ENCODE data around the gene PARS2. TPM values are rescaled to one million over a fixed set of nuclear protein-coding genes. Genes with fewer than 3 reads are reported as not detected.

PARS2 gene
- total and polyA plus RNA-seq, 7 experiments from 2014 or later = 0.66 to 7.6 (median 4.7) TPM

DNA sequence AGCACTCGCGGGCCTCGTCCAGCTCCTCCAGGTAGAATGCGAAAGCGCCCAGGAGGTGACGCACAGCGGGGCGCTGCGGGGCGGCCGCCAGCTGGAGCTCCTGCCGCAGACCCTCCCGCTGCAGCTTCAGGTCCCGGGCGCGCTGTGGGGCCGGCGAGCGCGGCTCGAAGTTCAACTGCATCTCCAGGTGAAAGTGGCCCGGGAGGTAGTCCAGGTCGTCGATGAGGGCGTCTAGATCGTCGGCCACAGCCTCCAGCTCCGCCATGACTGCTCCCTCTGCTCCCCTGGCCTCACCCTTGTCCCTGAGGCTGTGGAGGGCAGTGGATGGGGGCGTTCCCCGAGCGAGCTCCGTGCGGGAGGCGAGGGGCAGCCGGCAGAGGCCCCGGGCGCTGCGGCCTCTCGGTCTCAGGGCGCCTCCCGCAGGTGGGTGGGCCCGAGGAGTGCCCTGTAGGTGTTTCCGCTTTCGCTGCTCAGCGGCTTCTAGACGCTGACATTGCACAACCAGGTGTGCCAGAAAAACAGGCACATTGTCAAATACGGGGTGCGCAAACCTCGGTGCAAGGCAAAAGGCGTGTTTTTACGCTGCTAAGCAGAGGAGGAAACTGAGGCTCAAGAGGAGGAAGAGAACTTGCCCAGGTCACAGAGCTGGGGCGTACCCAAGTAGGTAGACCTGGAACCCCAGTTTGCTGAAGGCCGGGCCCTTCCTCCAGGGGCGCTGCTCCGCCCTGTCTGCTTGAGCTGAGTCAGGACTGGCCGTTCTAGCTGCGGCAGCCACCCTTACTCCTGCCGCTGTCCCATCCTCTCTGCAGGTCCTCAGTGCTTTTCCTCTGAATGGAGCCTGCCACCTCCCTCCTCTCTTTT lies 36.8 kb upstream of the PARS2 start, which contains the start of gene TTC22:
TTC22 (minus strand) TSS at position 425 of the 861 bp plus-strand sequence; CDS start at position 265, 160 bp downstream.
- peak; percentile 49 to 71 (median 64) for DNase-seq
- Mint-ChIP-seq H3K4me3 (peak within 1 kb of the TSS; percentile 90 to 99 (median 96)), H3K27ac (peak within 1 kb of the TSS; percentile 82 to 97 (median 90)), H3K27me3 (no peaks in the 10 kb centered on the region), H3K4me1 (peaks cover 32 to 77% (median 56%) of the 10 kb centered on the region in 7 donors), H3K36me3 (peaks cover 0 to 8% (median 0%) of the 10 kb centered on the region in 5 donors), H3K9me3 (peaks cover 0 to 1% (median 0%) of the 10 kb centered on the region in 11 donors)
- Histone ChIP-seq H3K27ac (ENCODE audit: low read depth, low read length) (peak within 1 kb of the TSS; percentile 74), H3K4me3 (ENCODE audit: low read length) (peak within 1 kb of the TSS; percentile 94), H3K27me3 (ENCODE audit: control insufficient read depth in 2 of 2, insufficient read depth in 2 of 2, low read length in 2 of 2) (no peaks in the 10 kb centered on the region), H3K9me3 (ENCODE audit: control insufficient read depth in 2 of 3, low read length in 3 of 3) (no peaks in the 10 kb centered on the region), H3K4me1 (ENCODE audit: control insufficient read depth in 2 of 2, insufficient read depth in 2 of 2, low read length in 2 of 2) (peaks cover 38 to 44% of the 10 kb centered on the region in 2 donors), H3K36me3 (ENCODE audit: control insufficient read depth in 2 of 3, insufficient read depth in 3 of 3, low read length in 3 of 3) (peaks cover 0 to 10% (median 0%) of the 10 kb centered on the region in 3 experiments)
- peak; percentile 91 for ATAC-seq
- intact Hi-C loops (cut with micrococcal nuclease) = loop anchor here (1.0 to 10.0 kb wide), 12 partner anchors 37 to 964 kb away; partner anchors contain the start of genes PARS2 (in 2 of the 2), SSBP3 (in 2 of the 2), TCEANC2 (in 2 of the 2) and TMEM59 (in 2 of the 2)
- POLR2A ChIA-PET = interaction anchor here (0.6 to 2.4 kb wide), 12 partner anchors 9 to 855 kb away, joined by 3 to 17 read pairs (median 3); partner anchors contain the start of genes DHCR24, IFT25, LRRC42 and PARS2
- CTCF ChIA-PET = interaction anchor here (0.6 to 2.8 kb wide), 21 partner anchors 8 to 941 kb away, joined by 3 to 10 read pairs (median 3); partner anchors contain the start of genes PARS2 and TMEM59

DNA sequence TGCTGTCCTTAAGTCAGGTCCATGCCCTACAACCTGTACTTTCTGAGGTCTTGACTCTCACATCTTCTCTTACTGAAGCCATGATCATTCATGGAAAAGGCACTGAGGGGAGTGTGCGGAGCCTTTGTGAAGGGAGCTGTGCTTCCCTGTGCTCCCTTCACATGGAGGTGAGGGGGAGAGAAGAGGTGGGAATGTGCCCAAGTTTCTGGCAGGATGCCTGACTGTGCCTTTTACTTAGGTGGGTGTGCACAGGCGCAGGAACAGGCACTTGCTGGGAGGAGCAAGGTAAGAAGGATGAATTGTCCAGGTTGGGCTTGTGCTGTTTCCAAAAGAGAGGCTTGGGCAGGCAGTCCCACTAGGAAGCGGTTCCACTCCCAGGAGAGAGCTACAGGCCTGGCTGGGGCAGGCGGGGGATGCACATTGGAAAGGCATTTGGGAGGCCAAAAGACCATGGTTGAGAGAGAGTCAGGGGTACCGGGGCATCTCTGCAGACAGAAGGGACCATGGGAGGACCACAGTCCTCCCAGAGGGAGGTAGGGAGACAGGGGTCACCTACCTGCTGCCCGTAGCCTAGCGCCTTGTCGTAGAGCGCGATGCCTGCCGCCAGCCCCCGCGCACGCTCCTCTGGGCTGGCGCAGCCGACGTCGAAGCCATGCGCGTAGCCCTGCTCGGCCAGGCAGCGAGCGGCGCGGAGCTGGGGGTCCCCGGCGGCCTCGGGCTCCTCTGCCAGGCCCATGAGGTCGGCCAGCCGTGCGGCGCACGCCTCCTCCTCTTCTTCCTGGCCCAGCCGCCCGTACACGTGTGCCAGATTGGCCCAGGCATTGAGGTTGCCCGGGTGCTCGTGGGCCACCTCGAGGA lies 35.9 kb upstream of the PARS2 start:
- intact Hi-C loops (cut with micrococcal nuclease) = loop anchor here (2.0 to 10.0 kb wide), 8 partner anchors 85 to 963 kb away; partner anchors contain the start of genes SSBP3 (in 2 of the 2), DHCR24 (in 1 of the 2), IFT25 (in 1 of the 2) and LRRC42 (in 1 of the 2)
- Mint-ChIP-seq H3K4me1 (peaks cover 39 to 82% (median 61%) of the 10 kb centered on the region in 7 donors), H3K27me3 (no peaks in the 10 kb centered on the region), H3K36me3 (peaks cover 0 to 8% (median 0%) of the 10 kb centered on the region in 5 donors), H3K4me3 (peak overlapping the region; percentile 90 to 99 (median 96)), H3K27ac (peak overlapping the region; percentile 77 to 91 (median 84)), H3K9me3 (peaks cover 0 to 1% (median 0%) of the 10 kb centered on the region in 11 donors)
- Histone ChIP-seq H3K4me1 (ENCODE audit: control insufficient read depth in 2 of 2, insufficient read depth in 2 of 2, low read length in 2 of 2) (peaks cover 38 to 44% of the 10 kb centered on the region in 2 donors), H3K27ac (ENCODE audit: low read depth, low read length) (peak overlapping the region; percentile 74), H3K9me3 (ENCODE audit: control insufficient read depth in 2 of 3, low read length in 3 of 3) (no peaks in the 10 kb centered on the region), H3K36me3 (ENCODE audit: control insufficient read depth in 2 of 3, insufficient read depth in 3 of 3, low read length in 3 of 3) (peaks cover 0 to 10% (median 0%) of the 10 kb centered on the region in 3 experiments), H3K27me3 (ENCODE audit: control insufficient read depth in 2 of 2, insufficient read depth in 2 of 2, low read length in 2 of 2) (no peaks in the 10 kb centered on the region), H3K4me3 (ENCODE audit: low read length) (peak overlapping the region; percentile 94)
- ATAC-seq = no peak
- CTCF ChIA-PET = interaction anchor here (0.7 to 2.8 kb wide), 11 partner anchors 9 to 598 kb away, joined by 3 to 10 read pairs (median 4); partner anchors contain the start of gene PARS2
- POLR2A ChIA-PET = interaction anchor here (0.7 to 2.4 kb wide), 10 partner anchors 8 to 854 kb away, joined by 3 to 17 read pairs (median 3); partner anchors contain the start of genes DHCR24, IFT25, LRRC42 and PARS2
- no peak for DNase-seq

DNA sequence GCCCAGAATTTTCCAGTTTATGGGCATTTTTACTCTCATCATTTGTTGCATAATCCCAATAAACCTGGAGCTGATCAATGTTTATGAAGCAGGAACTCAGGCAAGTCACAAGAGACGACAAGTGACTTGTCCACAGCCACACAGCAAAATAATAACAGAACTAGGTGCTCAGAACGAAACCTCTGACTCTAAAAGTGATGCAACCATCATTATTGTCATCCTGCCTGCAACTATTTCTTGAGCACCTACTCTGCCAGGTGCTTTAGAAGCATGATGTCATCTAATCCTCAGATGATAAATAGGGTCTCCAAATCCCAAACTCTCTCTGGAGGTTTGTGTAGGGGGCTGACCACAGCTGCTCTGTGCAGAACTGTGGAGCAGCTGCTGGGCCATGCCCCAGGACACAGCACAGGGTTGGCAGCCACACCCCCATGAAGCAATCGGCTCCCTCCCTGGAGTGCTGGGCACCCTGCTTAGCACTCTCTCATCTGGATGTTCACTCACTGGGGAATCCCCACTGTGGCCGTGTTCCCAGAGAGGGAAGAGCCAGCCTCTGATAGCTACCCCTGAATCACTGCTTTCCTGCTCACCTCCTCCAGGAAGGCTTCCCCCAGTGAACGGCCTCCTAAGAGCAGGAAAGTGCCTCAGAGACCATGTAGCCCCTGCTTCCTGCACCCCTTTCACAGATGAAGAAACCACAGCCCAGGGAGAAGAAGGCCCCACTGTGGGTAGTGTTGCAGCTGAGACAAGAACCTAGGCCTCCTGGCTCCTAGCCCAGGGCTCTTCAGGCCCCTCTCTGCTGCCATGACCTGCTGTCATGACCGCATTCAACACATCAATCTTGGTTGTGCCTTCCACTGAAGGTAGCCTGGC lies 34.7 kb upstream of the PARS2 start:
- H3K4me3 ChIP-seq (ENCODE audit: low read length) = peak overlapping the region; percentile 94
- peak overlapping the region; percentile 74 for H3K27ac ChIP-seq (ENCODE audit: low read depth, low read length)
- no peaks in the 10 kb centered on the region for H3K9me3 ChIP-seq (ENCODE audit: control insufficient read depth in 2 of 3, low read length in 3 of 3)
- ChIA-PET POLR2A (interaction anchor here (0.7 to 0.9 kb wide), 2 partner anchors 35 to 153 kb away, joined by 3 read pairs; partner anchors contain the start of gene PARS2), CTCF (no interaction called here)
- Mint-ChIP-seq H3K4me1 (peaks cover 41 to 75% (median 56%) of the 10 kb centered on the region in 7 donors), H3K27ac (peak overlapping the region; percentile 56 to 91 (median 84)), H3K9me3 (peaks cover 0 to 1% (median 0%) of the 10 kb centered on the region in 11 donors), H3K36me3 (peaks cover 0 to 13% (median 0%) of the 10 kb centered on the region in 5 donors), H3K27me3 (no peaks in the 10 kb centered on the region), H3K4me3 (peak overlapping the region; percentile 84 to 99 (median 90))
- no peaks in the 10 kb centered on the region for H3K27me3 ChIP-seq (ENCODE audit: control insufficient read depth in 2 of 2, insufficient read depth in 2 of 2, low read length in 2 of 2)
- peaks cover 31 to 37% of the 10 kb centered on the region in 2 donors for H3K4me1 ChIP-seq (ENCODE audit: control insufficient read depth in 2 of 2, insufficient read depth in 2 of 2, low read length in 2 of 2)
- H3K36me3 ChIP-seq (ENCODE audit: control insufficient read depth in 2 of 3, insufficient read depth in 3 of 3, low read length in 3 of 3) = peaks cover 0 to 10% (median 0%) of the 10 kb centered on the region in 3 experiments
- ATAC-seq = peak; percentile 31
- intact Hi-C loops (cut with micrococcal nuclease) = no loop called here
- peak in 1 of 9 donors; percentile 42 for DNase-seq

- H3K4me3 ChIP-seq (ENCODE audit: low read length) = no peak overlapping the region
- H3K36me3 ChIP-seq (ENCODE audit: control insufficient read depth in 2 of 3, insufficient read depth in 3 of 3, low read length in 3 of 3) = peaks cover 0 to 12% (median under 1%) of the 10 kb centered on the region in 3 experiments
- Mint-ChIP-seq H3K4me3 (peak overlapping the region in 4 of 10 donors; percentile 63 to 96 (median 92)), H3K27ac (peak overlapping the region in 6 of 9 donors; percentile 17 to 91 (median 62)), H3K9me3 (peaks cover 0 to 1% (median 0%) of the 10 kb centered on the region in 11 donors), H3K36me3 (peaks cover 0 to 19% (median 0%) of the 10 kb centered on the region in 5 donors), H3K27me3 (no peaks in the 10 kb centered on the region), H3K4me1 (peaks cover 38 to 72% (median 56%) of the 10 kb centered on the region in 7 donors)
- intact Hi-C loops (cut with micrococcal nuclease) = no loop called here
- ChIA-PET CTCF (no interaction called here), POLR2A (interaction anchor here (0.7 kb wide), 1 partner anchor 152 kb away, joined by 3 read pairs; no protein-coding TSS in a partner anchor)
- H3K27me3 ChIP-seq (ENCODE audit: control insufficient read depth in 2 of 2, insufficient read depth in 2 of 2, low read length in 2 of 2) = no peaks in the 10 kb centered on the region
- H3K9me3 ChIP-seq (ENCODE audit: control insufficient read depth in 2 of 3, low read length in 3 of 3) = no peaks in the 10 kb centered on the region
- ATAC-seq = no peak
- no peak for DNase-seq
- peaks cover 31 to 35% of the 10 kb centered on the region in 2 donors for H3K4me1 ChIP-seq (ENCODE audit: control insufficient read depth in 2 of 2, insufficient read depth in 2 of 2, low read length in 2 of 2)
- no peak overlapping the region for H3K27ac ChIP-seq (ENCODE audit: low read depth, low read length)
These were observed 33.9 kb upstream of the PARS2 start for GRCh38 chr1:54798206-54798605.

GRCh38 chr1:54796902-54797301 lies 32.6 kb upstream of the PARS2 start:
- Histone ChIP-seq H3K9me3 (ENCODE audit: control insufficient read depth in 2 of 3, low read length in 3 of 3) (peaks cover 0 to 3% (median 0%) of the 10 kb centered on the region in 3 experiments), H3K4me3 (ENCODE audit: low read length) (no peak overlapping the region), H3K27me3 (ENCODE audit: control insufficient read depth in 2 of 2, insufficient read depth in 2 of 2, low read length in 2 of 2) (no peaks in the 10 kb centered on the region), H3K27ac (ENCODE audit: low read depth, low read length) (no peak overlapping the region), H3K4me1 (ENCODE audit: control insufficient read depth in 2 of 2, insufficient read depth in 2 of 2, low read length in 2 of 2) (peaks cover 30 to 34% of the 10 kb centered on the region in 2 donors), H3K36me3 (ENCODE audit: control insufficient read depth in 2 of 3, insufficient read depth in 3 of 3, low read length in 3 of 3) (peaks cover 0 to 16% (median 6%) of the 10 kb centered on the region in 3 experiments)
- ChIA-PET POLR2A (no interaction called here), CTCF (no interaction called here)
- Mint-ChIP-seq H3K27ac (peak overlapping the region in 1 of 9 donors; percentile 37), H3K27me3 (no peaks in the 10 kb centered on the region), H3K4me1 (peaks cover 37 to 65% (median 49%) of the 10 kb centered on the region in 7 donors), H3K4me3 (peak overlapping the region in 2 of 10 donors; percentile 5 to 44), H3K9me3 (peaks cover 0 to 7% (median 0%) of the 10 kb centered on the region in 11 donors), H3K36me3 (peaks cover 0 to 31% (median 0%) of the 10 kb centered on the region in 5 donors)
- ATAC-seq (no peak), DNase-seq (no peak)
- intact Hi-C loops (cut with micrococcal nuclease) = no loop called here

All from naive thymus-derived CD4-positive, alpha-beta T cell (primary cell).